ENCODE results near the gene EXOC6B.

DNA sequence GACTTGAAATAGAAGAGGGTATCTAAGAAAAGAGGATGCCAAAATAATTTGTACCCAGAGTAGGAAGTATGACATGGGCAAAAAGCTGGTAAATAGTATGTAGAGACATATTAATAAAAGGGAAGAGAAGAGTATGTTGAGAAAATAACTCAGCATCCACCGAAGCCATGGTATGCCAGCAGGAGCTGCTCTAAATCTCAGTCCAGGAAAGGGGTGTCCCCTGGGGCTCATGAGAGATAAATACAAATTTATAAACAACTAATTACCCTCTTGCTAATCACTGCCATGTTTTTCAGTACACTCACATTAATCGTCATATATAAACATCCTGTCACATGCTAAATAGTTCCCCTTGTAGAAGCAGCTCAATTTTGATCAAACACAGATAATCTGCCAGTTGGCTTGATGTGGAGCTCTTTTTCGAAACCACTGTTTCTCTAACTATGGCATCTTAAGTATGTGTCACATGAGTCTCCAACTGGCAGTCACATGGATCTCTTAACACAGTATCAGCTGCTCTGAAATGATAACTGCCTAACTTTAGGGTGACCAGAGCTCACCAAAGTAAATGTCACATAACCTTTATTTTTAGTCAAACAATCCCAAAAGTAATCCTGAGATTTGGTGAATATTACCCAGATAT, 31.9 kb downstream of the EXOC6B start:
- no peak for TF ChIP-seq CTCF (IDR thresholded peaks at IDR 0.05)
- no peak for TF ChIP-seq POLR2A (IDR thresholded peaks at IDR 0.05)

All from prostate gland (tissue), 2 donors.